Measurements from ENCODE around the gene TSHZ1. TPM values are rescaled to one million over a fixed set of nuclear protein-coding genes. Genes with fewer than 3 reads are reported as not detected.

Gene TSHZ1
- total RNA-seq, 1 donor from 2014 or later, result 8.0 TPM

DNA sequence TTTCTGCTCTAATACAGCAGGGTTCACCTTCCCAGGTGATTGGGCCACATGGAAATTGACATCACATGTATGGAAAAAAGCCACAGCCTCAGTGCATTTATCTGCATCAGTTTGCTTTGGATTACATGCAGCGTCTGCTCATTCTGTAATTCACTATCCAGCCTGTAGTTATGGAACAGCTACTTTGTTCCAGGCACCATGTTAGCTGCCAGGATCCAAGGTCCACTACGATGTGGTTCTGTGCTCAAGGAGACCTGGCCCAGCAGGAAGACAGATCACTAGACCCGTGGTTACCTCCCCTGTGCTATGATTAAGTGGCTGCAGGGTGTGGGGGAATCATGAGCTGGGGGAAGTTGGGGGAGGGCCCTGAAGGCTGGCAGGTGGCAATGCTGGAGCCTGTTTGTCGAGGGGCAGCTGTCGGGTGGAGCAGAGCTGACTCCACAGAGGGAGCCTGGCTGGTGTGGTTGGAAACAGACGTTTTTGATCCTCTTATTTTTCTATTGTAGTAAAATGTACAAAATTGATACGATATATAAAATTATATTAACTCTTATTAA, 58.6 kb downstream of the TSHZ1 start:
- no peaks in the 10 kb centered on the region for H3K27me3 Mint-ChIP-seq (ENCODE audit: low read depth)
- TF ChIP-seq, protein P1, sequence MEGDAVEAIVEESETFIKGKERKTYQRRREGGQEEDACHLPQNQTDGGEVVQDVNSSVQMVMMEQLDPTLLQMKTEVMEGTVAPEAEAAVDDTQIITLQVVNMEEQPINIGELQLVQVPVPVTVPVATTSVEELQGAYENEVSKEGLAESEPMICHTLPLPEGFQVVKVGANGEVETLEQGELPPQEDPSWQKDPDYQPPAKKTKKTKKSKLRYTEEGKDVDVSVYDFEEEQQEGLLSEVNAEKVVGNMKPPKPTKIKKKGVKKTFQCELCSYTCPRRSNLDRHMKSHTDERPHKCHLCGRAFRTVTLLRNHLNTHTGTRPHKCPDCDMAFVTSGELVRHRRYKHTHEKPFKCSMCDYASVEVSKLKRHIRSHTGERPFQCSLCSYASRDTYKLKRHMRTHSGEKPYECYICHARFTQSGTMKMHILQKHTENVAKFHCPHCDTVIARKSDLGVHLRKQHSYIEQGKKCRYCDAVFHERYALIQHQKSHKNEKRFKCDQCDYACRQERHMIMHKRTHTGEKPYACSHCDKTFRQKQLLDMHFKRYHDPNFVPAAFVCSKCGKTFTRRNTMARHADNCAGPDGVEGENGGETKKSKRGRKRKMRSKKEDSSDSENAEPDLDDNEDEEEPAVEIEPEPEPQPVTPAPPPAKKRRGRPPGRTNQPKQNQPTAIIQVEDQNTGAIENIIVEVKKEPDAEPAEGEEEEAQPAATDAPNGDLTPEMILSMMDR (IDR thresholded peaks at IDR 0.05), result no peak
- no peaks in the 10 kb centered on the region for H3K36me3 Mint-ChIP-seq (ENCODE audit: low read depth)
- peaks cover 12% of the 10 kb centered on the region for H3K4me1 Mint-ChIP-seq (ENCODE audit: low read depth)
- no peaks in the 10 kb centered on the region for H3K9me3 Mint-ChIP-seq (ENCODE audit: low read depth)
- H3K27ac Mint-ChIP-seq (ENCODE audit: unreplicated experiment), result no peak overlapping the region
- DNase-seq (ENCODE audit: low spot score), result no peak
- H3K4me3 Mint-ChIP-seq (ENCODE audit: unreplicated experiment), result no peak overlapping the region

GRCh38 chr18:75269696-75270095, 59.1 kb downstream of the TSHZ1 start:
- no peak overlapping the region for H3K4me3 Mint-ChIP-seq (ENCODE audit: unreplicated experiment)

GRCh38 chr18:75271952-75272351, 61.4 kb downstream of the TSHZ1 start:
- Mint-ChIP-seq H3K4me3 (ENCODE audit: unreplicated experiment) (no peak overlapping the region), H3K27ac (ENCODE audit: unreplicated experiment) (no peak overlapping the region), H3K9me3 (ENCODE audit: low read depth) (no peaks in the 10 kb centered on the region), H3K36me3 (ENCODE audit: low read depth) (no peaks in the 10 kb centered on the region), H3K4me1 (ENCODE audit: low read depth) (peaks cover 2% of the 10 kb centered on the region), H3K27me3 (ENCODE audit: low read depth) (no peaks in the 10 kb centered on the region)
- DNase-seq (ENCODE audit: low spot score), result no peak
- TF ChIP-seq, protein P1 (IDR thresholded peaks at IDR 0.05), result no peak

More at GRCh38 chr18:75269696-75270095, 59.1 kb downstream of the TSHZ1 start:
- Mint-ChIP-seq H3K4me1 (ENCODE audit: low read depth) (peaks cover 9% of the 10 kb centered on the region), H3K27ac (ENCODE audit: unreplicated experiment) (no peak overlapping the region), H3K27me3 (ENCODE audit: low read depth) (no peaks in the 10 kb centered on the region), H3K36me3 (ENCODE audit: low read depth) (no peaks in the 10 kb centered on the region), H3K9me3 (ENCODE audit: low read depth) (no peaks in the 10 kb centered on the region)
- DNase-seq (ENCODE audit: low spot score), result no peak
- TF ChIP-seq, protein P1 (IDR thresholded peaks at IDR 0.05), result no peak

DNA sequence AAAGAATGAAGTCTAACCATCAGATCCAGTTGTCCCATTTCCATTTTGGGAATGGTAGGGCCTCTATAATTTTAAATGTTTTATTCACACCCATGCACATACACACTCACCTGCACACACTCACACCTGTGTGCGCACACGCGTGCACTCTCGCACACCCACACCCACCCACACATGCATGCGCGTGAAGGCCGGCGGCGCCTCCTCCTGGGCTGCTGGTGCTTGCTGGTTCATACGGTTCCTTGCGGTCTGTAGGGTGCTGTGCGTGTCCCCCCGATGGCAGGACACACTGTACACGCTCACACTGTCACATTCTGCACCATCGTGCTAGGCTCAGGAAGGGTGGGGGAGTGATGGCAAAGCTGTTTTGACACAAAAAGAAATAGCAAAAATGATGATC, 63.2 kb downstream of the TSHZ1 start:
- no peak overlapping the region for H3K27ac Mint-ChIP-seq (ENCODE audit: unreplicated experiment)
- H3K9me3 Mint-ChIP-seq (ENCODE audit: low read depth), result no peaks in the 10 kb centered on the region
- TF ChIP-seq, protein P1 (IDR thresholded peaks at IDR 0.05), result no peak
- no peaks in the 10 kb centered on the region for H3K27me3 Mint-ChIP-seq (ENCODE audit: low read depth)
- no peaks in the 10 kb centered on the region for H3K36me3 Mint-ChIP-seq (ENCODE audit: low read depth)
- H3K4me1 Mint-ChIP-seq (ENCODE audit: low read depth), result no peaks in the 10 kb centered on the region
- H3K4me3 Mint-ChIP-seq (ENCODE audit: unreplicated experiment), result no peak overlapping the region
- DNase-seq (ENCODE audit: low spot score), result no peak

GRCh38 chr18:75275226-75275625, 64.6 kb downstream of the TSHZ1 start:
- H3K36me3 Mint-ChIP-seq (ENCODE audit: low read depth), result no peaks in the 10 kb centered on the region
- TF ChIP-seq, protein P1 (IDR thresholded peaks at IDR 0.05), result no peak
- peaks cover under 1% of the 10 kb centered on the region for H3K4me1 Mint-ChIP-seq (ENCODE audit: low read depth)
- no peaks in the 10 kb centered on the region for H3K9me3 Mint-ChIP-seq (ENCODE audit: low read depth)
- no peaks in the 10 kb centered on the region for H3K27me3 Mint-ChIP-seq (ENCODE audit: low read depth)
- no peak overlapping the region for H3K27ac Mint-ChIP-seq (ENCODE audit: unreplicated experiment)
- H3K4me3 Mint-ChIP-seq (ENCODE audit: unreplicated experiment), result no peak overlapping the region
- no peak for DNase-seq (ENCODE audit: low spot score)

Measured in chondrocyte (in vitro differentiated cells).